Upper lobe of left lung (tissue), 6 donors: ENCODE data around the gene P2RX7. TPM values are rescaled to one million over a fixed set of nuclear protein-coding genes. Genes with fewer than 3 reads are reported as not detected.

Source experiments
- ATAC-seq, 2 donors: fragments of 200-7000 bp; cut with Tn5 transposase; one replicate each; pipeline ENCODE4 v1.9.1; 2022; ENCODE audit warnings: mild to moderate bottlenecking in 2 of 2, moderate library complexity in 2 of 2; ENCODE audit not compliant: low FRiP score in 2 of 2
- DNase-seq, 2 donors: peaks; one replicate each; pipeline ENCODE4 v3.0.0-alpha.2; 2019 to 2020
- H3K27ac ChIP-seq, 4 donors: fragments of 200-600 bp; sonication (generic); one replicate each; pipeline ENCODE4 v1.5.1; 2016 to 2019
- H3K27me3 ChIP-seq, 4 donors: fragments of 200-600 bp; sonication (generic); one replicate each; pipeline ENCODE4 v1.5.1; 2017 to 2019
- H3K36me3 ChIP-seq, 4 donors: fragments of 200-600 bp; sonication (generic); one replicate each; pipeline ENCODE4 v1.5.1; 2016 to 2019
- H3K4me1 ChIP-seq, 4 donors: fragments of 200-600 bp; sonication (generic); one replicate each; pipeline ENCODE4 v1.5.1; 2018 to 2019
- H3K4me3 ChIP-seq, 4 donors: fragments of 200-600 bp; sonication (generic); one replicate each; pipeline ENCODE4 v1.5.1; 2017 to 2019; ENCODE audit warnings: mild to moderate bottlenecking in 2 of 4, moderate library complexity in 1 of 4
- H3K9me3 ChIP-seq, 4 donors: fragments of 200-600 bp; sonication (generic); one replicate each; pipeline ENCODE4 v1.5.1; 2018 to 2019
- EP300 ChIP-seq, 4 donors: sonication (generic); formaldehyde crosslinking; IDR thresholded peaks; one replicate each; pipeline ENCODE4 v1.5.1; 2017; ENCODE audit warnings: antibody characterized with exemption in 4 of 4, control low read depth in 2 of 4
- POLR2A ChIP-seq, 4 donors: fragments of 450-650 bp; IDR thresholded peaks; one replicate each; pipeline ENCODE4 v1.5.1; 2016 to 2017; ENCODE audit warnings: antibody characterized with exemption in 4 of 4, mild to moderate bottlenecking in 2 of 4
- POLR2AphosphoS5 ChIP-seq, 2 donors: sonication (generic); formaldehyde crosslinking; IDR thresholded peaks; one replicate each; pipeline ENCODE4 v1.5.1; 2017; ENCODE audit warnings: antibody characterized with exemption in 2 of 2
- WGBS, 2 donors: methylation state at CpG; one replicate each; pipeline ENCODE4 v1.1.5; 2017 to 2018; 5-methylcytosine and 5-hydroxymethylcytosine counted together
- total RNA-seq, 6 donors: library from RNA; depleted of rRNA in 4 of 6; stranded (reverse); fragments of >200 nt in 4 of 6; gene quantifications; one replicate each; pipeline versions ENCODE4 v1.1.0 to v1.2.1, GENCODE V29; 2016 to 2021
- TF ChIP-seq, protein P1 (sequence below), 6 experiments: fragments of 450-650 bp in 4 of 6; fragments of 200-600 bp in 2 of 6; sonication (generic) in 2 of 6; IDR thresholded peaks; one replicate each; pipeline ENCODE4 v1.5.1; 2016 to 2019; ENCODE audit warnings: antibody characterized with exemption in 6 of 6
- donor health status: DM: no; HTN: no; CAD: no; lungs with moderate emphysema.
- donor health status: DM: no; HTN: yes; CAD: no; lungs with severe emphysema.

The P2RX7 gene
- total RNA-seq, 6 donors from 2014 or later: 8.2 to 37.1 (median 15.4) TPM

GRCh38 chr12:121114019-121114639, 18.5 kb upstream of the P2RX7 start:
- H3K4me1 ChIP-seq: peaks cover 0 to 3% (median 3%) of the 10 kb centered on the region in 4 donors
- no peak for DNase-seq
- 46 to 54% methylated on average over 6 of the region's 6 CpGs for WGBS, 2 donors

DNA sequence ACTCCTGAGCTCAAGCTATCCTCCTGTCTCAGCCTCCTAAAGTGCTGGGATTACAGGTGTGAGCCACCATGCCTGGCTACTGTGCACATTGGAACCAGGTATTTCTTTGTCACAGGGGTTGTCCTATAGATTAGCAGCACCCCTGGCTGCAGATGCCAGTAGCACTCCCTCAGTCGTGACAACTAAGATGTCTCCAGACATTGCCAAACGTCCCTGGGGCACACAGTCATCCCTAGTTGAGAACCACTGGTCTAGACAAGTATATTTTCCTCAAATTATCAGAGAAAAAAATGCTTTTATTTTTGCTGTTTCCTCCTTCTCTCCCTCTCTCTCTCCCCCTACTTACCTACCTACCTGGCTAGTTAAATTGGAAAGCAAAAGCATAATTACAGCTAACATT, 17.9 kb upstream of the P2RX7 start:
- Histone ChIP-seq H3K27ac (no peak overlapping the region), H3K4me1 (peaks cover 0 to 3% (median 3%) of the 10 kb centered on the region in 4 donors), H3K9me3 (no peaks in the 10 kb centered on the region), H3K36me3 (no peaks in the 10 kb centered on the region), H3K27me3 (no peaks in the 10 kb centered on the region), H3K4me3 (no peak overlapping the region)
- TF ChIP-seq POLR2AphosphoS5 (IDR thresholded peaks at IDR 0.05) (no peak), POLR2A (IDR thresholded peaks at IDR 0.05) (no peak), EP300 (IDR thresholded peaks at IDR 0.05) (no peak)
- TF ChIP-seq, protein P1, sequence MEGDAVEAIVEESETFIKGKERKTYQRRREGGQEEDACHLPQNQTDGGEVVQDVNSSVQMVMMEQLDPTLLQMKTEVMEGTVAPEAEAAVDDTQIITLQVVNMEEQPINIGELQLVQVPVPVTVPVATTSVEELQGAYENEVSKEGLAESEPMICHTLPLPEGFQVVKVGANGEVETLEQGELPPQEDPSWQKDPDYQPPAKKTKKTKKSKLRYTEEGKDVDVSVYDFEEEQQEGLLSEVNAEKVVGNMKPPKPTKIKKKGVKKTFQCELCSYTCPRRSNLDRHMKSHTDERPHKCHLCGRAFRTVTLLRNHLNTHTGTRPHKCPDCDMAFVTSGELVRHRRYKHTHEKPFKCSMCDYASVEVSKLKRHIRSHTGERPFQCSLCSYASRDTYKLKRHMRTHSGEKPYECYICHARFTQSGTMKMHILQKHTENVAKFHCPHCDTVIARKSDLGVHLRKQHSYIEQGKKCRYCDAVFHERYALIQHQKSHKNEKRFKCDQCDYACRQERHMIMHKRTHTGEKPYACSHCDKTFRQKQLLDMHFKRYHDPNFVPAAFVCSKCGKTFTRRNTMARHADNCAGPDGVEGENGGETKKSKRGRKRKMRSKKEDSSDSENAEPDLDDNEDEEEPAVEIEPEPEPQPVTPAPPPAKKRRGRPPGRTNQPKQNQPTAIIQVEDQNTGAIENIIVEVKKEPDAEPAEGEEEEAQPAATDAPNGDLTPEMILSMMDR (IDR thresholded peaks at IDR 0.05): no peak
- WGBS, 2 donors: 58 to 65% methylated on average over 2 of the region's 2 CpGs
- DNase-seq (no peak), ATAC-seq (no peak)

More at GRCh38 chr12:121114019-121114639, 18.5 kb upstream of the P2RX7 start:
- Histone ChIP-seq H3K4me3 (no peak overlapping the region), H3K27me3 (no peaks in the 10 kb centered on the region), H3K36me3 (no peaks in the 10 kb centered on the region), H3K27ac (no peak overlapping the region), H3K9me3 (no peaks in the 10 kb centered on the region)
- no peak for TF ChIP-seq EP300 (IDR thresholded peaks at IDR 0.05)
- no peak for ATAC-seq

DNA sequence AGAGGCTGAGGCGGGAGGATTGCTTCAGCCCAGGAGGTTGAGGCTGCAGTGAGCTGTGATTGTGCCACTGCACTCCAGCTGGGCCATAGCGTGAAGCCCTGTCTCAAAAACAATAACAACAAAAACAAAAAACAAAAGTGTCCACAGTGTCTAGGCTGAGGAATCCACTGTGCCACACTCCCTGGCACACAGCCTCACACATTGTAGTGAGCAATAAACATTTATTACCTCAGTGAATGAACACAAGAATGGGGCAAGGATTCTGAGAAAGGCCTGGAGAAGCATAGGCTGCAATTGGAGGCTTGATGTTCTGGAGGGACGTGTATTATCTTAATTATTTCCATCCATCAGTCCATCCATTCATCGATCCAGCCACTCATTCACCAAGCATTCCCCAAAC, 17.1 kb upstream of the P2RX7 start:
- WGBS, 2 donors: 89 to 91% methylated on average over 4 of the region's 4 CpGs
- no peak for ATAC-seq
- Histone ChIP-seq H3K4me3 (no peak overlapping the region), H3K27me3 (no peaks in the 10 kb centered on the region), H3K36me3 (no peaks in the 10 kb centered on the region), H3K4me1 (peaks cover 0 to 3% (median 0%) of the 10 kb centered on the region in 4 donors), H3K9me3 (no peaks in the 10 kb centered on the region), H3K27ac (no peak overlapping the region)
- TF ChIP-seq EP300 (IDR thresholded peaks at IDR 0.05) (no peak), POLR2AphosphoS5 (IDR thresholded peaks at IDR 0.05) (no peak), POLR2A (IDR thresholded peaks at IDR 0.05) (no peak)
- TF ChIP-seq, protein P1 (IDR thresholded peaks at IDR 0.05): no peak
- DNase-seq: no peak

DNA sequence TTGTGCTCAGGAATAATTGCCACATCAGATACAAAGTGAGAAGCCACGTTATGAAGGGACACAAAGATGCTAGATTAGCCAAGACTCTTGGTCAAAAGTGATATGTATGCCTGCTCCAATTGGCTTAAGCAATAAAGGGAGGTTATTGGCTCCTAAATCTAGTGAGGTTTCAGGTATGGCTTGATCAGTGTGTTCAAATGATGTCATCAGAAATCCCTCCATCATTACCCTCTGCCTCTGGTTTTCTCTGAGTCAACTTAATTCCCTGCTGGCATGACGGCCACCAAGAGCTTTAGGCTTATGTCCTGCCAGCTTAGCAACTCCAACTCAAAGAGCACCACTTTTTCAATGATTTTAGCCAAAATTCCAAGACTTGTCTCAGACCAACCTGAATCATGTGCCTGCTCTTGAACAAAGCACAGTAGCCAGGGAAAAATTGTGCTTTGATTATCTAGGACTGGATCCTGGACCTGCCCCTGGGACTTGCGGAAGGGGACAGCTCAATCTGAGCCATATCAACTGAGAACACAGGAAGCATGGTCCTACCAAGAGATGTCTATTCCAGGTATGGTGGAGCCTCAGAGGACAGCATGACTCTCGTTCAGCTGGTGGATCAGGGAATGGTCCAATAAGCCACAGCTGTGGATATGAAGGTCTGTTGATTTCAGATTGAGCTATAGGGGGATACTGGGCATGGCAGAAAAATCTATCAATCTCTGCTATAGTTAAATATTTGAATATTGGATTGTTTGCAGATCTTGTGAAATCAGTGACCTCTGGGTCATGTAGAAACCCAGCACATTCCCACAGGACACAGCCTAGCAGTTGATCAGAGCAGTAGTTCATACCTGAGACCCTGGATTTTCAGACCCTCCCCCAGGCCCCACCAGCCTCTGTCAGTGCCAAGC, 16.1 kb upstream of the P2RX7 start:
- no peak overlapping the region for H3K27ac ChIP-seq
- TF ChIP-seq POLR2AphosphoS5 (IDR thresholded peaks at IDR 0.05): no peak
- TF ChIP-seq EP300 (IDR thresholded peaks at IDR 0.05): no peak
- TF ChIP-seq, protein P1 (IDR thresholded peaks at IDR 0.05): no peak
- TF ChIP-seq POLR2A (IDR thresholded peaks at IDR 0.05): no peak
- WGBS, 2 donors: 83 to 84% methylated on average over 4 of the region's 4 CpGs
- no peak overlapping the region for H3K4me3 ChIP-seq
- no peaks in the 10 kb centered on the region for H3K27me3 ChIP-seq
- H3K9me3 ChIP-seq: no peaks in the 10 kb centered on the region
- H3K4me1 ChIP-seq: peaks cover 0 to 3% (median 0%) of the 10 kb centered on the region in 4 donors
- ATAC-seq (no peak), DNase-seq (no peak)
- H3K36me3 ChIP-seq: no peaks in the 10 kb centered on the region

DNA sequence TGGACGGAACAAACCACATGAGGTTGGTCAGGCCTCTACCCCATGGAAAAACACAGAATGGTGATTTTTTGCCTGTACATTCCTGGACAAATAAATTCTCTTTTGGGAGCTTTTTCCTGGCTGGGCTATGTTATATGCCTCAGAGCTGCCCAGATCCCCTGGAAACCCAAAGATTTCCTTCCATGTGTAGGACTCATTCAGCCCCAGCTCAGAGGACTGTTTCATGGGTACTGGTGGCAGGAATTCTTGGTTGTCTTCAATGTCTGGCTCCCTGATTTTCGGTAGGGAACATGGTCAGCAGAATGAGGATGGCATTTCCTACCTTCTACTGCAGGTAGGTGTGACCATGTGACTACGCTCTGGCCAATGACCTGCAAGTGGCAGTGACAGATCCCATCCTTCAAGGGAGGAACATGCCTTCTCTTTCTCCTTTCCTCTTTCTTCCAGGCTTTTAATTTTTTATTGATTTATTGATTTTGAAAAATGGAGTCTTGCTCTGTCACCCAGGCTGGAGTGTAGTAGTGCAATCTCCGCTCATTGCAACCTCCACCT, 15.4 kb upstream of the P2RX7 start:
- Histone ChIP-seq H3K4me3 (no peak overlapping the region), H3K27ac (no peak overlapping the region), H3K4me1 (peaks cover 0 to 3% (median 0%) of the 10 kb centered on the region in 4 donors), H3K27me3 (no peaks in the 10 kb centered on the region), H3K9me3 (no peaks in the 10 kb centered on the region), H3K36me3 (no peaks in the 10 kb centered on the region)
- WGBS, 2 donors: 85 to 90% methylated on average over 4 of the region's 4 CpGs
- DNase-seq (no peak), ATAC-seq (no peak)
- TF ChIP-seq EP300 (IDR thresholded peaks at IDR 0.05) (no peak), POLR2AphosphoS5 (IDR thresholded peaks at IDR 0.05) (no peak), POLR2A (IDR thresholded peaks at IDR 0.05) (no peak)
- TF ChIP-seq, protein P1 (IDR thresholded peaks at IDR 0.05): no peak
